Left kidney (tissue), 2 donors: ENCODE data around the gene CHST2. TPM values are rescaled to one million over a fixed set of nuclear protein-coding genes. Genes with fewer than 3 reads are reported as not detected.
A peak's percentile ranks its signal among the peaks of the same experiment; 100 is the strongest.
"Not testable (repeated sequence)": the region's sequence is repeated elsewhere in the genome, so short reads cannot be mapped to it uniquely, and the experiment has no call there.

ENCODE experiments used
- DNase-seq: peaks from one replicate; pipeline ENCODE4 v3.0.0-alpha.2; 2013
- polyA plus RNA-seq: library from polyadenylated mRNA; unstranded; fragments of 120-200 nt; gene quantifications from one replicate; pipeline ENCODE4 v1.2.1, GENCODE V29; 2013; ENCODE audit not compliant: insufficient read length

Gene CHST2
- polyA plus RNA-seq, 1 donor: 19.6 TPM

DNA sequence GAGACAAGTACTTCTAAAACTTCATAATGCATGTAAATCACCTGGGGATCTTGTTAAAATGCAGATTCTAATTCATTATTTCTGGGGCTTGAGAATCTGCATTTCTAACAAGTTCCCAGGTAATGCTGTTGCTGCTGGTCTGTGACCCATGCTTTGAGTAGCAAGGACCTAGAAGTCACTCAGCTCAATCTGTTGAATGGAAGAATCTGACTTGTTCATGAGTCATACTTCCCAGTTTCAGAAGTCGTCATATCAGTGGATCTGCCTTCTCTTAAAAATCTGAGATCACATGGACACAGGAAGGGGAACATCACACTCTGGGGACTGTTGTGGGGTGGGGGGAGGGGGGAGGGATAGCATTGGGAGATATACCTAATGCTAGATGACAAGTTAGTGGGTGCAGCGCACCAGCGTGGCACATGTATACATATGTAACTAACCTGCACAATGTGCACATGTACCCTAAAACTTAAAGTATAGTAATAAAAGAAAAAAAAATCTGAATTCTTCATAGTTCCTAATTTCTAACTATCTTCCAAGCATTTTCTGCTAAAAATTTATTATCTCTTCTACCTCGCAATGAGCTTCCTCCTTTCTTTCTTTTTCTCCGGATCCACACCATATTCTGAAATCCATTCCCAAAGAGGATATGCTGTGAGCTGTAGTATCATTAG lies 46.2 kb downstream of the CHST2 start:
- not testable (repeated sequence) for DNase-seq

- DNase-seq: no peak
These were observed 46.8 kb downstream of the CHST2 start for GRCh38 chr3:143166376-143166775.

GRCh38 chr3:143167969-143168854 lies 48.6 kb downstream of the CHST2 start:
- no peak for DNase-seq

- no peak for DNase-seq
These were observed 49.3 kb downstream of the CHST2 start for GRCh38 chr3:143168855-143169192.

DNA sequence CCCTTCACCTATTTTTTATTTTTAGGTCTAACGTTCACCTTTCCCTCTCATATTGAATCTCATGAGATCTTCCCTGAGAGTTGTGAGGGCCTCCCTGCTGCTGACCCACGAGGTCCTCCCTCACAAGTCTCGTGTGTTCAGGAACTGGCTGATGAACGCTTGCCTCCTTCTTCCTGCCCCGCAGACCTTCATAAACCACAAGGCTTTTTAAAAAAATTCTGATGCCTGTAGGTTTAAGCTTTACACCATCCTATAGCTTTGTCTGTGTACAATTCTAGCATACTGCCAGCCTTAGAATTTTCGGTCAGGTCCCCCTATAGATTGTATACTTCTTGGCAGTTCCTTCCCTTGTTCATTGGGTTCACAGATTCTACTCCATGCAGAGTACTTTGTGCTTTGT lies 50.5 kb downstream of the CHST2 start:
- DNase-seq: no peak

GRCh38 chr3:143170676-143171075 lies 51.1 kb downstream of the CHST2 start:
- no peak for DNase-seq

DNA sequence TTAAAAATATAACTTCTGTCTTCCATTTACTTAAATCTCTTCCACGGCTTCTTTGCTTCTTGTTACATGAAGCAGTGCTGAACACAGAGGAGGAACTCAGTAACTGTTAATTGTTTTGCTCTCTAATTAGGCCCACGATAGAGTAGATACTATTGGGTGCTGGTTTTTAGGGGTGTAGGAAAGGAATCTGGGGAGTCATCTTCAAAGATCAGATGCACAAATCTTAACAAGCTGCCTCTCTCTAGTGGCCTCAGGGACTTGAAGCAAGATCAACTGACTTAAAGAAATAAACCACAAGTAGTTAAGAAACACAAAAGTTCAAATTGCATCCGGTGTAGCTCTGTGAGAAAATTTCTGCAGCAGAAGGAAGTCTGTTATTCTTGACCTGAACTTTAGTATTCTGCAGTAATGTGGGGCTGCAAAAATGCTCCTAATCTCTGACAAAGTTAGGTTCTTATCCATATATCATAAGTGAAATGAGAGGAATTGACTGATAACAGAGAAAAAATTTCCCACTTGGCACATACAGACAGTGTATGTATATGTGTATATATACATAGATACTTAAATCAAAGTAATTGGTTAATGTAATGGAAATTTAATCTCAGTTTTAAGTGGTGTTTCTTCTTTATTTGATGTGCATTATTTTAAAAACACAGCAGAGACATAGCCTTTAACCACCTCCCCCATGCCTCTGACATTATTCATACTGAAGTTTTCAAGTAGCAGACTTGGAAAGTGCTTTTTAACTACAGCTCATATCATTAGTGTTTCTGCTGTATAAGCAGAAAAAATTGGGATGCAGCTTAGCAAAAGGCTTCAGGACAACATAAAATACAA lies 51.8 kb downstream of the CHST2 start:
- peak; percentile 69 for DNase-seq

- DNase-seq: no peak
These were observed 52.7 kb downstream of the CHST2 start for GRCh38 chr3:143172062-143172794.

DNA sequence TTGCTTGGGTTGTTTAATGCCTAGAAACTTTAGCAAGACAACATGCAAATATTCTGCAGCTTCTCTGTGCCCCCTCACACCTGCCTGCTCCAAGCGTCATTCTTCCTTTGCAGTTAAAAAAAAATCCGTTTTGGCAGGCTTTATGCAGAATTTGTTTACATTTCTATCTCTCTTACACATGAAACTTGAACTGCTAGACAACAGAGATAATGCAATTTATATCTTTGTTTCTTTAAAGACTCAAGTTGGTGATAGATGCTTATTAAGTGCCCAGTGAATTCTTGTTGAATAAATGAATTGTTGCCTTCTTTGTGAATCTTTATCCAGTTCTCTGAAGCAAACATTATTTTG lies 53.2 kb downstream of the CHST2 start:
- no peak for DNase-seq

DNA sequence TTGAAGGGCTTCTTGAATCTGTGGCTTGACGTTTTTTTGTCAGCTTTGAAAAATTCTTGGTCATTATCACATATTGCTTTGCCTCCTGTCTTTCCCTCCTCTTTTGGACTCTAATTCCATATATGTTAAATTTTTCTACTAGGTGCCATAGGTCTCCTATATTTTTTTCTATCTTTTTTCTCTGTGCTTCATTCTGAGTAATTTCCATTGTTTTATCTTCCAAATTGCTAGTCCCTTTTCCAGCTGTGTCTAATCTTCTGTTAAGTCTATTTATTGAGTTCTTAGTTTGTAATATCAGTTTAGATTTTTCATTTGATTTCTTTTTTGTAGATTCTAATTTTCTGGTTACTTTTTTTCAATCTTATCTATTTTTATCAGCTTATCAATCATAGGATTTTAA lies 53.7 kb downstream of the CHST2 start:
- DNase-seq: no peak

Other genes with a start within 250 kb of the CHST2 start
- gene PCOLCE2, start 230.7 kb upstream of the CHST2 start, polyA plus RNA-seq: 6.0 TPM
- gene PAQR9, start 156.1 kb upstream of the CHST2 start, polyA plus RNA-seq: 0.68 TPM
- gene U2SURP, start 118.2 kb upstream of the CHST2 start, polyA plus RNA-seq: 201 TPM